ENCODE data around the gene PLA2G4E.

The PLA2G4E gene

GRCh38 chr15:41975669-41976068 lies 45.2 kb downstream of the PLA2G4E start:
- no peak for DNase-seq (ENCODE audit: low read depth)

- no peak for DNase-seq (ENCODE audit: low read depth)
Observed at GRCh38 chr15:41974041-41974440, 46.8 kb downstream of the PLA2G4E start.

GRCh38 chr15:41972253-41973242 lies 48.3 kb downstream of the PLA2G4E start, which contains the start of gene EHD4:
Gene EHD4, minus strand, starts transcription at chr15:41972557. Its CDS starts 63 bp downstream, at chr15:41972494.
- peak; percentile 90 for DNase-seq (ENCODE audit: low read depth)

GRCh38 chr15:41971895-41972252 lies 49.0 kb downstream of the PLA2G4E start:
- peak; percentile 44 for DNase-seq (ENCODE audit: low read depth)

- DNase-seq (ENCODE audit: low read depth): peak; percentile 64
Observed at GRCh38 chr15:41971089-41971894, 49.5 kb downstream of the PLA2G4E start.

- no peak for DNase-seq (ENCODE audit: low read depth)
Observed at GRCh38 chr15:41970456-41970855, 50.4 kb downstream of the PLA2G4E start.

- DNase-seq (ENCODE audit: low read depth): no peak
Observed at GRCh38 chr15:41969851-41970431, 50.9 kb downstream of the PLA2G4E start.

GRCh38 chr15:41968701-41969100 lies 52.1 kb downstream of the PLA2G4E start:
- no peak for DNase-seq (ENCODE audit: low read depth)

- no peak for DNase-seq (ENCODE audit: low read depth)
Observed at GRCh38 chr15:41967506-41968206, 53.2 kb downstream of the PLA2G4E start.

GRCh38 chr15:41966920-41967465 lies 53.8 kb downstream of the PLA2G4E start:
- DNase-seq (ENCODE audit: low read depth): no peak

- no peak for DNase-seq (ENCODE audit: low read depth)
Observed at GRCh38 chr15:41966414-41966812, 54.4 kb downstream of the PLA2G4E start.

- no peak for DNase-seq (ENCODE audit: low read depth)
Observed at GRCh38 chr15:41965441-41966413, 55.1 kb downstream of the PLA2G4E start.

GRCh38 chr15:41961595-41962202 lies 59.1 kb downstream of the PLA2G4E start:
- DNase-seq (ENCODE audit: low read depth): no peak

GRCh38 chr15:41961001-41961518 lies 59.8 kb downstream of the PLA2G4E start:
- no peak for DNase-seq (ENCODE audit: low read depth)

- DNase-seq (ENCODE audit: low read depth): no peak
Observed at GRCh38 chr15:41958002-41958420, 62.8 kb downstream of the PLA2G4E start.

GRCh38 chr15:41957021-41957897 lies 63.6 kb downstream of the PLA2G4E start:
- no peak for DNase-seq (ENCODE audit: low read depth)

- no peak for DNase-seq (ENCODE audit: low read depth)
Observed at GRCh38 chr15:41955807-41956525, 64.9 kb downstream of the PLA2G4E start.

GRCh38 chr15:41955100-41955499 lies 65.7 kb downstream of the PLA2G4E start:
- DNase-seq (ENCODE audit: low read depth): no peak
